ENCODE measurements around the gene PATJ.

Gene PATJ

DNA sequence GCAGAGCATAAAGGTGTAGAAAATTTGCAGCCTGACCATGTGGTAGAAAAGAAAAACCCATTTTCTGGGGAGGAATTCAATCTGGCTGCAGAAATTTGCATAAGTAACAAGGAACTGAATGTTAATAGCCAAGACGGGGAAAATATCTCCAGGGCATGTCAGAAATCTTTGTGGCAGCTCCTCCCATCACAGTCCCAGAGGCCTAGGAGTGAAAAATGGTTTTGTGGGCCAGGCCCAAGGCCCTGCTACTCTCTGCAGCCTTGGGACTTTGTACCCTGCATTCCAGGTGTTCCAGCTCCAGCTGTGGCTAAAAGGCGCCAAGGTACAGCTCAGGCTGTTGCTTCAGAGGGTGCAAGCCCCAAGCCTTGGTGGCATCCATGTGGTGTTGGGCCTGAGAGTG, 152.9 kb downstream of the PATJ start:
- no peak for DNase-seq (ENCODE audit: low spot score)
- TF ChIP-seq CTCF (IDR thresholded peaks at IDR 0.05; ENCODE audit: extremely low read depth, missing control alignments) = no peak

DNA sequence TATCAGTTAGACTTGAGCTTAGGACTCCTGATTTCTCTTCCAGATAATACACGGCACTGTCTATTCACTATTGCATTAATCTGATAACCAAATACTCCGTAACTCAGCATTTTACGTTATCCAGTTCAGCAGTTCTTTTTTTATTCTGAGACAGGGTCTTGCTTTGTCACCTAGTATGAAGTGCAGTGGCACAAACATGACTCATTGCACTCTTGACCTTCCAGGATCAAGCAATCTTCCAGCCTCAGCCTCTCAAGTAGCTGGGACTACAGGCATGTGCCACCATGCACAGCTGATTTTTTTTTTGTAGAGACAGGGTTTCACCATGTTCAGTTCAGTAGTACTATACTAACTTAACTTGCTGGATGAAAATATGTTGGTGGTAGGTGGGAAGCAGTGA, 156.4 kb downstream of the PATJ start:
- no peak for DNase-seq (ENCODE audit: low spot score)
- no peak for TF ChIP-seq CTCF (IDR thresholded peaks at IDR 0.05; ENCODE audit: extremely low read depth, missing control alignments)

DNA sequence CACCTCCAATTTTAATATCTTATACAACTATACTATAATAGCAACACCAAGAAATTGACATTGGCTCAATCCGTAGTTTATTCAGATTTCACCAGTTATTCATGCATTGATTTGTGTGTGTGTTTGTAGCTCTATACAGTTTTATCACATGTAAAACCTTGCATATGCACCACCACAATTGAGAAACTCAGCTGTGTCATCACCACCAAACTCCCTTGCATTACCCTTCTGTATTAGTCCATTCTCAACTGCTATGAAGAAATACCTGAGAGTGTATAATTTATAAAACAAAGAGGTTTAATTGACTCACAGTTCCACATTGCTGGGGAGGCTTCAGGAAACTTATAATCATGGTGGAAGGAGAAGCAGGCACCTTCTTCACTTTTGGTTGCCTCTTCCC, 162.1 kb downstream of the PATJ start:
- TF ChIP-seq CTCF (IDR thresholded peaks at IDR 0.05; ENCODE audit: extremely low read depth, missing control alignments) = no peak
- DNase-seq (ENCODE audit: low spot score) = no peak

- DNase-seq (ENCODE audit: low spot score) = no peak
- TF ChIP-seq CTCF (IDR thresholded peaks at IDR 0.05; ENCODE audit: extremely low read depth, missing control alignments) = no peak
Measured at GRCh38 chr1:61907102-61907501, 164.8 kb downstream of the PATJ start.

- no peak for DNase-seq (ENCODE audit: low spot score)
- TF ChIP-seq CTCF (IDR thresholded peaks at IDR 0.05; ENCODE audit: extremely low read depth, missing control alignments) = no peak
Measured at GRCh38 chr1:61910035-61910434, 167.8 kb downstream of the PATJ start.

DNA sequence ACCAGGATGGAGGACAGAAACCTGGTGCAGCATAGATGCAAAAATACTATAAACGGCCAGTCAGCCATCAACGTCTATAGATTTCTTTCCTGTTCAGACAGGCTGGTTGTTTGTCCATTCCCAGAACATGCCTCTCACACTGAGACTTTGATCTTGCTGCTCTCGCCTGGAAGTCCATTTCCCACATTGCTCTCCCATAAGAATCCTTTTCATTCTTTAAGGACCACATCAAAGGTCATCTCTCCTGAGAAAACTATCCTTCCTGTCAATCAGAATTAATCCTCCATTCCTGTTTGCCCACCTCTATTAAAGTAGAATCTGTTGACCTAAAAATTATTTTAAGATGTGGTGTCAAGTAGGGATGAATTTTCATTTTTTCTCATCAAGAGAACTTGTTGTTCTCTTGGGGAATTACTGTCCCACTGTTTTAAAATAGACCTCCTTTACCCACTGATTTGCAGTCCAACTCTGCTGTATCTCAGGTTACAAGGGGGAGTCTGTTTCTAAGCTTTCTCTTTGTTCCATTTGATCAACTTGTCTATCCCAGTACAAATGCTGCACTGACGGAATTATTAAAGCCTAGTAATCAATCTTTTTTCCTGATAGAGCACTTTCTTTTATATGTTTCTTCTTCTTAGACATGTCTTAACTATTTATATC, 172.7 kb downstream of the PATJ start:
- TF ChIP-seq CTCF (IDR thresholded peaks at IDR 0.05; ENCODE audit: extremely low read depth, missing control alignments) = no peak
- DNase-seq (ENCODE audit: low spot score) = no peak

DNA sequence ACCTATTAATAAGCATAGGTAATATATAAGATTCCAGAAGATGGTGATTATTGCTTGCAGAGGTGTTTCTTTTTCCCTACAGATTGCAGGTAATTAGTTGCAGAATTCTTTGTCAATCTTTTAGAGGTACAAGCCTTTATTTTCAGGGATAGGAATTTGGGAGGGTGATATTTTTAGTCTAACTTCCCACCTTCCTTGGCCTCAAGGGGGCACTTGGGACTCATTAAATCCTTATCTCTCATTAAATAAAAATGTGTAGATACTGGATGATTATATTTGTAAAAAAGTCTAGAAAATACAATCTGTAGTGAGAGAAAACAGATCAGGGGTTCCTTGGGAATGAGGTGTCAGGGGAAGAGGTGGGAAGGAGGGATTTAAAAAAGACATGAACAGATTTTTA, 179.2 kb downstream of the PATJ start:
- no peak for TF ChIP-seq CTCF (IDR thresholded peaks at IDR 0.05; ENCODE audit: extremely low read depth, missing control alignments)
- DNase-seq (ENCODE audit: low spot score) = no peak

Data from GM20000 (cell line).